ENCODE measurements around the gene DBH. TPM values are rescaled to one million over a fixed set of nuclear protein-coding genes. Genes with fewer than 3 reads are reported as not detected.

DBH gene
- total RNA-seq, 1 donor from 2014 or later = not detected

DNA sequence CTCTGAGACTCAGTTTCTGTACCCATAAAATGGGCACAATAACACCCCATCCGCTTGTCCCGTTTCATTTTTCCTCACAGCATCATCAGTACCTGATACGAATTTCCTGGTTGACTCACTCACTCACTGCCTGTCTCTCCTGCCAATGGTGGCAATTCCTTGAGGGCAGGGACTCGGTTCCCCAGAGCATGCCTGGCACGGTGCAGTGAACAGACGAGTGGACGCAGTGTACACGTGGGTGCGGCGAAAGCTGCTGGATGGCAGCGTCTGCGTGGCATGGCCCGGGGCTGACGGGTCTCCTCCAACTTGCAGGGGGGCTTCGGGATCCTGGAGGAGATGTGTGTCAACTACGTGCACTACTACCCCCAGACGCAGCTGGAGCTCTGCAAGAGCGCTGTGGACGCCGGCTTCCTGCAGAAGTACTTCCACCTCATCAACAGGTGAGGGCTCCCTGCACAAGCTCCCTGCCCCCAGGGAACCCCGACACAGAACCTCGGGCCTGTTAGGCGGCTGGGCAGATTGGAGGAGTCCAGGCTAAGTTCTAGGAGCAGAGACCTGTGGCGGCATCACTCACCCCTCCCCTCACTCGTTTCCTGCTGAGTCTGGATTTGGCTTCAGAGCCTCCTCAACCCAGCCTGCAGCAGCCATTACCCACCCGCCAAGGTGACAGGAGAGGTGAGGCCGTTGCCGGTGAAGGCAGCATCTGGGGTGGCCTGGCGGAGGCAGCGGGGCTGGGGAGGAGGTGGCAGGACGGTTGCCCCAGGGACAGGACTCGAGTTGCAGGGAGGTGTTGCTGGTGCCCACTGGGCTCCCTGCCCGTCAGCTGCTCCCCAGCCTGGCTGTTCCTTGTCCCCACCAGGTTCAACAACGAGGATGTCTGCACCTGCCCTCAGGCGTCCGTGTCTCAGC, 20.3 kb downstream of the DBH start:
- ATAC-seq (no peak), DNase-seq (ENCODE audit: missing footprints) (no peak)
- intact Hi-C loops (cut with DNase I) = no loop called here

DNA sequence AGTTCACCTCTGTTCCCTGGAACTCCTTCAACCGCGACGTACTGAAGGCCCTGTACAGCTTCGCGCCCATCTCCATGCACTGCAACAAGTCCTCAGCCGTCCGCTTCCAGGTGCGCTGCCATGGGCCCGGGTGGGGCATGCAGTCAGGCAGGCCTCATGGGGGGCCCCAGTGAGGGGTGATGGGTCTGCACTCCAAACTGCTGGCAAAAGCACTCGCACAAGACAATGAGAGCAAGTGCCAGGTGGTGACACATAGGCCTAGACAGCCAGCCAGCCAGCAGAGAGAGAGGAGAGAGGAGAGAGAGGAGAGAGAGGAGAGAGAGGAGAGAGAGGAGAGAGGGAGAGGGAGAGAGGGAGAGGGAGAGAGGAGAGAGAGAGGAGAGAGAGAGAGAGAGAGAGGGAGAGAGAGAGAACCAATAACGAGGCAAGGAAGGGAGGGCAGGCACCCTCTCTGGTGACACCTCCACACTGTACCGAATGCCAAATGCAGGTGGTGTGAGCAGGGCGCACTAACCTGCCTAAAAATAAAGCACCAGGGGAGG, 21.0 kb downstream of the DBH start:
- intact Hi-C loops (cut with DNase I) = no loop called here
- DNase-seq (ENCODE audit: missing footprints) (no peak), ATAC-seq (no peak)

DNA sequence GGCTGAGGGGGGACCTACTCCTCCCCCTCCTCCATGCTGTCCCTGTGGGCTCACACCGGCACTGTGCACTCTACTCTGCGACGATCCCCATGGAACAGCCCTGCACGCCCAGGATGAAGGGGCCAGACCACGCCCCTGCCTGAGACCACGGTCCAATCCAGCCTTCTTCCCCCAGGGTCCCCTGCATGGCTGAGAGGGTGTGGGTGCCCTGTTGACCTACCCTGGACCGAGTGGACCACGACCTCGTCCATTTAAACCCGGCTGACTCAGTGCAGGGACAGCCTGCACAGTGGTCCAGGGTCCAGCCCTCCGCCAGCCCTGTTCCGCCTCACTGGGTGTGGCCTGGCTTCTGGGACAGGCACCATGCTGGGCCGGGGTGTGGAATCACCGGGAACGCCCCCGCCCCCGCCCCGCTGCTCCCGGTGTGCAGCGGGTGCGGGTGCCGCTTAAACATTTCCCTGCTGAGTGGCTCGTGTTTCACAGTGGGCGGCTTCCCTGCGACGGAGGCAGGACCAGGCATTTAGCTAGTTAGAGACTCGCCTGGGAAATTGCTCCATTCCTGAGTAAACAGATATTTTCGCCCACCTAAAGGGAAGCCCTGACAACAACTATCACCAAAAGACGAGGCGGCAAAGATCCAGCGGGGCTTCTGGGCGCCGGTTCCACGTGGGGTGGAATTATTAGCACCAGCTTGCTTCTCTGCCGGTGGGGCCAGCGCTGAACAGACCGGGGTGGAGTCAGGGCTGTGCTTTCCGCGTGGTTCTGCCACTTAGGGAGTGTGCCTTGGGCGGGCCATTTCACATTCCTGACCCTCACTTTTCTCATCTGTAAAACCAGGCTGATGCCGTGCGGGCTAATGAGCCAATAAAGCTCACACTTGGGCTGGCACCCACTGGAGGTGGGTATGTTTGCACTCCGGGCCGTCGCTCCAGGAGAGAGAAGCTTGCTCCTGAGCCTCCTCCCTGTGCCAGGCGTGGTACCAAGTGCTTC, 22.6 kb downstream of the DBH start:
- intact Hi-C loops (cut with DNase I) = no loop called here
- DNase-seq (ENCODE audit: missing footprints) (no peak), ATAC-seq (peak; percentile 80)

DNA sequence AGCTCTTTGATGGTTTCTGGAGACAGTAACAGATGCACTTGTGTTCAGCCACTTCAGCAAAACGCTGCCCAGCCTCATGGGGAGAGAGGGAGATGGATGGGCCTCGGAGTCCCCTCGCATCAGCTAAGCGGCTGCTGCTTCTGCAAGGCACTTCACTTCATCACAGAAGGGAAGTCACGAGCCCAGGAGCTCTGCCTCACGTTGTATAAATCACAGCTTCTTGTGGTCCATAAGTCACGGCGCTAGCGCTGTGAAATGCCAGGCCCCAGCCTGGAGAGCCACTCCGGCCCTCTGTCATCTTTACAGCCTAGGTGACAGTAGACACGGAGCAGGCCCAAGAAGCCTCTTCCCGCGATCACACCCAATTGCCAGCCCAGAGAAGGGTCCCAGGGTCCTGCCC, 23.4 kb downstream of the DBH start:
- ATAC-seq (no peak), DNase-seq (ENCODE audit: missing footprints) (no peak)
- intact Hi-C loops (cut with DNase I) = no loop called here

DNA sequence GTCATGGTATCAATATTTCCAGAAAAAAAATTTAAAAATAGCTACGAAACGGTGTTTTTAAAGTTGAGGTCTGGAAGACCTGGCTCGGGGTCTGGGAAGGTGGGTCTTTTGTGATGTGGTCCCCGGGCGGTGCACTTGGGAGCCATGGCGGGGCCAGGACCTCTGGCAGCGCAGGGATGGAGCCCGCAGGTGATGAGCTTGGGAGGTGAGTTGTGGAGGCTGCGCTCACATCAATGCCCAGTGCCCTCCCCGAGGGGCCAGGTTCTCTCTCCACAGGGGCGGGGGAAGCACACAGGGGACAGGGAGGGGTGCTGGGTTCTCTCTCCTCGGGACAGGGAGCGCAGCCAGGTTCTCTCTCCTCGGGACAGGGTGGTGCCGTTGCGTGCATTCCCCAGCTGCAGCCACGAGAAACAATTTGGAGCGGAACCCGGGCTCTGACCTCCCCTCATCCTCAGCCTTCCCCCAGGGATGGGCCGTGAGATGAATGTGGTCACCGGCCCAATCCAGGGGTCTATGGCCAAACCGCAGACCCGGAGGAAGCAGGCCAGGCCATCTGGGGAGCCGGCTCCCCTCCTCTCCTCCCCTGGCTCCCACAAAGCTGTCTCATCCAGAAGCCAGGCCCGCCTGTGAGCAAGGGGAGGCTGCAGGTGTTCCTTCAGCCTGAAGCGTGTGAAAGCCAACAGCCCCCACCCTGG, 25.8 kb downstream of the DBH start:
- intact Hi-C loops (cut with DNase I) = no loop called here
- DNase-seq (ENCODE audit: missing footprints) = no peak
- ATAC-seq = no peak

DNA sequence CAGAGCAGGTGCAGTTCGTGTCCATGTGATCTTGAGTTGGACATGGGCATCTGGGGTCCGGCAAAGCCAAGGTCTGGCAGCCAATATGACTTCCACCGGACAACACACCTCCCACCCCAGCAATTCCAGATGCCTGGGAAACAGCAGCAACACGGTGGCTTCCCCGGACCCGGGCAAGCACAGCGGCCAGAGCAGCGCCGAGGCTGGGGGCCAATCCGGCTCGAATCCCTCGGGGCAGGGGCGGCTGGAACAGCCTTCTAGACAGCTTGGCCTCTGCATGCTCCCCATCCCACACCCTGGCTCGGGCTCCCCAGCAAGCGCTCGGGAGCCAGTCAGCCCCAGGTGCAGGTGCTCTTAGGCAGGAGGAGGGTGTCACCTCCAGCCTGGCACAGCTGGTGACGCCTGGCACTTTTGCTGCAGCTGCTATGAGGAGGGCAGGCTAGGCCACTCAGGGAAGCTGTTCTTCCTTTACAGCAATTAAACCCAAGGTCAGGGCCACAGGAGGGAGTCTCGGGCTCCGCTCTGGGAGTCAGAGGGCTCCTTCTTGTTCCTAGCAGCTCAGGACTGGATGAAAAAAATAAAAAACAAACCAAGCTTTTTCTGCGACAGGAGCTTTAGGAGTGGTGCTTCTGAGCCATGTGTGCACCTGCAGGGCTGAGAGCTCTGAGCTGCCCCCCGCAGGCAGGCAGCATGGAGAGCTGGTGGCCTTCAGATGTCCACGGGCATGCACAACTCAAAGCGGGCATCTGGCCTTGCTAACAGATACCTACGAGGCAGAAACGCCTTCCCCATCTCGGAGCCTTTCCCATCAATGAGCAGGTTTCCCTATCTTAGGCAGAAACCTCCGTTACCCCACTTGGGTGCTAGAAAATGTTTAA, 28.2 kb downstream of the DBH start:
- no peak for DNase-seq (ENCODE audit: missing footprints)
- no peak for ATAC-seq
- intact Hi-C loops (cut with DNase I) = no loop called here

DNA sequence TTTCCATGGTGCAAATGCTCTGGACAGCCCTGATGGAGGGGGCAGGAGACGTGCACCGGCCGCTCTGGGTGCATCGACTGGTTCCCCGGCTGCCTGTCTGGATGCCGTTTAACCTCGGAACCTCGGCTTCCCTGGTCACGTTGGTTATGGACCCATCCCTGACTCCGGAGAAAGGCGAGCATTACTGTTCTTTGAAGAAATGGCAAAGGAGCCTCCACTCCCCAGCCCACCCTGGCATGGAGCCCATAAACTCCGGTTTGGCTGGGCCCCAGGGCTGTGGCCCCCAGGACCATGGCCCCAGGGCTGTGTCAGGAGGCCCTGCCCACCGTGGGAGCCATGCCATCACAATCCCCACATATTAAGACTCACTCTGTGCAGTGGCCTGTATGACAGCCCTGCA, 28.9 kb downstream of the DBH start:
- no peak for DNase-seq (ENCODE audit: missing footprints)

DNA sequence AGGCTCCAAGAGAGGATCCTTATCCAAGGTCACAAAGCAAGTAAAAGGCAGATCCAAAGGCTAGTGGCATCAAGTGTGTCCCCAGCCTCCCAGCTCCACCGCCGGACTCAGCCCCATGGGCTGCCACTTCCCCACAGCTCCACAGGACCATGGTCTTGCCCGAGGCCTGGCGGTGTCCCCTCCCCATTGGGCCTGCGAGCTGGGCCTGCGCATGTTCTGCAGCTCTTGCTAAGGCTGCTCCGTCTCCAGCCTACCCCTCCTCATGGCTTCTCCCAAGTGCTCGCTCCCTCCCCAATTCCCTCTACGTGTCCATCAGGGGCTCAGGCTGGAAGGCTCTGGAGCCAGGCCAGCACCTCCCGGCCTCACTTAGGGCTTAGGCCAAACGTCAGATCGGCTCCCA, 29.4 kb downstream of the DBH start:
- no peak for DNase-seq (ENCODE audit: missing footprints)
- intact Hi-C loops (cut with DNase I) = no loop called here
- ATAC-seq = no peak

More for the DNA sequence above, 28.9 kb downstream of the DBH start:
- intact Hi-C loops (cut with DNase I) = no loop called here
- ATAC-seq = no peak

DNA sequence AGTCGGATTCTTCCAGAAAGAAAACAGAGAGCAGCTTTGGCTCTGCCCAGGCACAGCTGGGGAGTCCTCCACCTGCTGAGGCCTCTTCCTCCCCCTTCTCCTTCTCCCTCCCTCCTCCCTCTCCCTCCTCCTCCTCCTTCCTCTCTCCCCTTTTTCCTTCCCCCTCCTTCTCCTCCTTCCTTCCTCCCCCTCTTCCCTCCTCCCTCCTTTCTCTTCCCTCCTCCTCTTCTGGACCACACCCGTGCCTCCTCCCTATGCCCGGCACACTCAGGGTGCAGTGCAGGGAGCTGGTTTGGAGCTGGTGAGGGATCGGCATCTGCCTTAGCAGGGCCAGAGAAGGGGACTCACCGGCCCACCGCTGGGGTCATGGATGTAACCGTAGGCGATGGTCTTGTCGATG, 30.2 kb downstream of the DBH start:
- intact Hi-C loops (cut with DNase I) = no loop called here
- DNase-seq (ENCODE audit: missing footprints) (no peak), ATAC-seq (no peak)

DNA sequence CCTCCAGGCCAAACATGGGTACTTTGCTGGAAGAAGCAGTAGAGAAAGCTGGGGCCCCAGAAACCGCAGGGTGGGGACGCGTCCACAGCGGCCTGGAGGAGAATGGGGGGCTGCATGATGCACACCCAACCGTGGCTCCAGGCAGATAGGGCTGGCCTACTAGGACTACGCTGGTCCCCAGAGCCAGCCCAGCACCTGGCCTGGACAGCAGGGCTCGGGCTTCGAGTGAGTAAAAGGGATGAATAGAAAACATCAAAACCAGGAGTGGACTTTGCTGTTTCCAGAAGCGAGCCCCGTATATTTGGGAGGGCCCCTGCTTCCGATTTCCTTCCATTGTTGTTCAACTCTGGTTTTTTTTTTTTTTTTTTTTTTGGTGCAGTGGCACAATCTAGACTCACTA, 30.7 kb downstream of the DBH start:
- DNase-seq (ENCODE audit: missing footprints) (no peak), ATAC-seq (no peak)

DNA sequence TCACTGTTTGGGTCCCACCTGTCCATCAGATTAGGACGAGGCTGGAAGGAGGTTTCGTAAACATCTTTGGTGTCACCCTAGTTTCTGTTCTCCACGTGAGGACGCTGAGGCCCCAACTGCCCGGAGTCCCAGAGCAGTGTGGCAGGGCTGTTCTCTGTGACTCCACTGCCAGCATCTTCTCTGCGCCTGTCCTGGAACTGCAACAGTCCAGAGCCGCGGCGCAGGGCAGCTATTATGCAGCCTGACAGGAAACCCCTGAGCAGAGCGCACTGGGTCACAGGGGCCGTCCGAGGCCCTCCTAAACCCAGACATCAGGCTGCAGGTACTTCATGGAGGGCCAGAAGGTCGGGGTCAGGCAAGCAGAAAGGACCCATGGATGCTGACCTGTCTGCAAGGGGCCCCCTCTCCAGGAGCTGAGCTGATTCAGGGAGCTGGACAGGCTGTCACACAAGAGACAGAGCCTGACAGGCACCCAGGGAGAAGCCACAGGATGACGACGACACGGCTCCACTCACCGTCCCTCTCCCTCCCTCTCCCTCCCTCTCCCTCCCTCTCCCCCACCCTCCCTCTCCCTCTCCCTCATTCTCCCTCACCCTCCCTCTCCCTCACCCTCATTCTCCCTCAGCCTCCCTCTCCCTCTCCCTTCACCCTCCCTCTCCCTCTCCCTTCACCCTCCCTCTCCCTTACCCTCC, 31.7 kb downstream of the DBH start:
- DNase-seq (ENCODE audit: missing footprints) (no peak), ATAC-seq (no peak)
- intact Hi-C loops (cut with DNase I) = no loop called here

More for the DNA sequence above, 30.7 kb downstream of the DBH start:
- intact Hi-C loops (cut with DNase I) = no loop called here

DNA sequence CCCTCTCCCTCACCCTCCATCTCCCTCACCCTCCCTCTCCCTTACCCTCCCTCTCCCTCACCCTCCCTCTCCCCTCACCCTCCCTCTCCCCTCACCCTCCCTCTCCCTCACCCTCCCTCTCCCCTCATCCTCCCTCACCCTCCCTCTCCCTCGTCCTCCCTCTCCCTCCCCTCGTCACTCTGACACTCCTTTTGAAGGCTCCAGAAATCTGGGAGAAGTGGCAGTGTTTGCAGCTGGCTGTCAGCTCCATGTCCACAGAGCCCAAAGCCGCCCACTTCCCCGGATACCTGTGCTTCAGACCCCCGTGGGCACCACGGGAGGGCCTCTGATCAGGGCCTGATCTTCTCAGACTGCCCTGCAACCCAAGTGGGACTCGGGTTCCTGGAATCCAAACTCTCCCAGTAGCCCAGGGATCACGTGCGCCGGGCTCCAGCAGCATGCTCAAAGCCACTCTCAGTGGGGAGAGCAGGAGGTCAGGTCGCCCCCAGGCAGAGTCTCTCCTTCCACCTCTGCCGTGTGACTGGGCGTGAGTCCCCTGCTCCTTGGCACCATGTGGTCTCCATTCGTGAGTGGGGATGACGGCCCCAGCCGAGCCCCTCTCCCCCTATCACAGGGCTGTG, 33.1 kb downstream of the DBH start:
- DNase-seq (ENCODE audit: missing footprints) (no peak), ATAC-seq (no peak)
- intact Hi-C loops (cut with DNase I) = no loop called here

DNA sequence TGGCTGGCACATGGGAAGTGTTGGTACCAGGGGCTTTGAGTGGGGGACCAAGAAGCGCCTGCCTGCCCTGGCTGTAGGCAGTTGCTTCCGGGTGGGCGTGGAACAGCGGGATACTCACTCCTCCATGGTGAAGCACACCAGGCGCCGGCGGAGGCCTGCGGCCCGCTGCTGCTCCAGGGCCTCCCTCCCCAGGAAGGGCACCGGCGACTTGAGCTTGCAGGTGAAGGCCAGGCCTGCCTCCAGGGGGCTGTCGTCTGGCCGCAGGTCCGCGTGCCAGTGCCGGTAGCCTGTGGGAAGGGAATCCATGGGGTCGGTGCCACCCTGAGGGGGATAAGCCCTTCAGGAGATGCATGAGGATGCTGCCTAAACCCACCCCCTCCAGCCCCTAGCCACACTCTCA, 34.3 kb downstream of the DBH start:
- intact Hi-C loops (cut with DNase I) = no loop called here
- DNase-seq (ENCODE audit: missing footprints) (no peak), ATAC-seq (no peak)

DNA sequence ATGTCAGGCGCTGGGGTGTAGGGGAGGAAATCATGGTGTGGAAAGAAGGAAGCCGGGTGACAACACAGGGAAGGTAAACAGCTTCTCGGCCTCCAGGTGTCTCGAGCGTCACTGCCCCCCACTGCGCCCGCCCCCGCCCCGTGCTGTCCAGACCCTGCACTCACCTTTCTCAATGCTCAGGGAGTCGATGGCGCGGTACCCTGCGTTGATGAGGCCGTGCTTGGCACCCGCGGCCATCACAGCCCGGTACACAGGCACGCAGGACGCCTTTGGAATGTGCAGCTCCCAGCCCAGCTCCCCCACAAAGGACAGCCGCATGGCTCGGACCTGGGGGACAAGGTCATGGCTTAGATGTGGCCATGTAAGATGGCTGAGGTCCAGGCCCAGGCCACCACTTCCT, 35.2 kb downstream of the DBH start:
- DNase-seq (ENCODE audit: missing footprints) (no peak), ATAC-seq (no peak)
- intact Hi-C loops (cut with DNase I) = no loop called here

DNA sequence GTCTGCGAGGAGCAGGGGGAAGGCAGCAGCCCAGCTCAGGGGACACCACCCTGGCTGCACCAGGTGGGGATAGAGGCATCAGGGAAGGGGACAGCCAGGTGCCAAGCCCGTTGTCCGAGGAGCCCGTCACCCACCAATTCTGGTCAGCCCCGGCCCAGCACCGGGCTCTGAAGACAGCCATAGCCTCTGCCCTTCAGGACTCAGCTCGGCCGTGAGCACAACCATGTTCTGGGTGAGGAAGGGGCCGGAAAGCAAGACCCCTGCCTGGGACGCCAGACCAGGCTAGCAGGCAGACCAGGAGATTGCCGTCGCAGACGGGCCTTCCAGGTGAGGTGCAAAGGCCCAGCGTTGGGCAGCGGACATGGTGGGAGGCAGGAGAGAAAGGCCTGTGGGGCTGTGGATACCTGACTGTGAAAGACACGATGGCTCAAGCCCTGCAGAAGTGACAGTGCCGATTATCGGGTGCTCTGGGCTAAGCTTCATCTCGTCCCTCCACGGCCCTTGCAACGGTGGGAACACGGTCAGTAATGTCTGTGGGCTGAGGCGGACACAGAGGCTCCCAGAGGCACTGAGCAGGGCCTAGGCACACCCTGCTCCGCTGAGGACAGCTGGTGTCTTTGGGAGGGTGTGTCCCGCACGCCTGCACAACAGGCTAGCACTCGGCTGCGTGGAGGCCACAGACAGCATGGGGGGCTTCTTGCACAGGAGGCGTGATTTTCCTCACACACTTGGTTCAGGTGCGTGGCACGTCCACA, 36.5 kb downstream of the DBH start:
- peak; percentile 53 for DNase-seq (ENCODE audit: missing footprints)
- intact Hi-C loops (cut with DNase I) = no loop called here
- ATAC-seq = no peak

DNA sequence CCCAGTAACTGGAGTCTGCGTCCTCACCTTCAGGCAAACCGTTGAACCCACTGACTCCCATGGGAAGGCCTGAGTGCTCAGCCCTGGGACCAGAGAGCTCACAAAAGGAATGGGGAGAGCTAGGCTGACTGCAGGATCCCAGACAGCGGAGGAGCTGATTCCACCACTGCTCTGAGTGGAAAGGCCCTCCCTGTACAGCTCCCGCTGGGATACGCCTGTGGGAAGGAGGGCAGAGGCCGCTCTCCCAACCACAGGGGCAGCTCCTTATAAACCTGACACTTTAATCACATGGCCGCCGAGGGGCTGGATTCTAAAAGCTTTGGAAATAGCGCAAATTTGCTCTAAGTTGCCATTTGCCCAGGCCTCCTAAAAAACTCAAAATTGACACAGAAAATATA, 37.1 kb downstream of the DBH start:
- intact Hi-C loops (cut with DNase I) = no loop called here
- DNase-seq (ENCODE audit: missing footprints) (peak; percentile 49), ATAC-seq (peak; percentile 49)
